Prostate gland (tissue), 2 donors: ENCODE results near the gene ZDHHC22.

Source experiments
- CTCF ChIP-seq, 4 experiments: fragments of 200-600 bp in 2 of 4; fragments of 450-650 bp in 2 of 4; sonication (generic) in 2 of 4; IDR thresholded peaks; 1 replicate in 3 of 4; 2 replicates in 1 of 4; pipeline ENCODE4 v1.5.1; 2016 to 2019; ENCODE audit warnings: antibody characterized with exemption in 4 of 4, mild to moderate bottlenecking in 2 of 4, moderate library complexity in 2 of 4
- POLR2A ChIP-seq: fragments of 450-650 bp; IDR thresholded peaks from one replicate; pipeline ENCODE4 v1.6.1; 2016; ENCODE audit warnings: antibody characterized with exemption, mild to moderate bottlenecking
- POLR2AphosphoS5 ChIP-seq: sonication (generic); formaldehyde crosslinking; IDR thresholded peaks from one replicate; pipeline ENCODE4 v1.6.1; 2017; ENCODE audit warnings: antibody characterized with exemption

DNA sequence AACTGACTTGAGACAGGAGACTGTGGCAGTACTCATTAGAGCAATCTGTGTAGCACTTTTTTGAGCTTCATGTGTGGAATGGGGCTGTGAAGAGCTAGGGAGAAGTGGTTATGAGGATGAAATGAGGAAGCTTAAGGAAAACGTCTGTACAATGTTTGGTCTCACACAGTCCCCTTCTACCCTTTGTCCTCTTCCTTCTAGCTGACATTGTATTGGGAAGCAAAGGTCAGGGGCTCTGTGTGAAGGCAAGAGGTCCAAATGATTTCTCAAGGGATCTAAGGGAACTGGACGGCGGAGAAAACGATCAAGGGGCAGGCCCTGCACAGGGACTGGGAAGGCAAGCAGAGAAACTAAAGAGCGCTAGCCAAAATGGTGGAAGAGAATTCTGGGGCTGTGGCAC is 56.6 kb downstream of the ZDHHC22 start:
- TF ChIP-seq POLR2A, result no peak
- TF ChIP-seq CTCF (IDR thresholded peaks at IDR 0.05), result no peak
- no peak for TF ChIP-seq POLR2AphosphoS5
